CD4-positive, alpha-beta T cell treated with Interleukin-4 for 4 hours (primary cell): ENCODE results near the gene SLC35A3.
"Not testable (repeated sequence)": the region's sequence is repeated elsewhere in the genome, so short reads cannot be mapped to it uniquely, and the experiment has no call there.

Experiments used
- DNase-seq: peaks from one replicate; pipeline ENCODE4 v3.0.0-alpha.2; 2020

SLC35A3 gene

DNA sequence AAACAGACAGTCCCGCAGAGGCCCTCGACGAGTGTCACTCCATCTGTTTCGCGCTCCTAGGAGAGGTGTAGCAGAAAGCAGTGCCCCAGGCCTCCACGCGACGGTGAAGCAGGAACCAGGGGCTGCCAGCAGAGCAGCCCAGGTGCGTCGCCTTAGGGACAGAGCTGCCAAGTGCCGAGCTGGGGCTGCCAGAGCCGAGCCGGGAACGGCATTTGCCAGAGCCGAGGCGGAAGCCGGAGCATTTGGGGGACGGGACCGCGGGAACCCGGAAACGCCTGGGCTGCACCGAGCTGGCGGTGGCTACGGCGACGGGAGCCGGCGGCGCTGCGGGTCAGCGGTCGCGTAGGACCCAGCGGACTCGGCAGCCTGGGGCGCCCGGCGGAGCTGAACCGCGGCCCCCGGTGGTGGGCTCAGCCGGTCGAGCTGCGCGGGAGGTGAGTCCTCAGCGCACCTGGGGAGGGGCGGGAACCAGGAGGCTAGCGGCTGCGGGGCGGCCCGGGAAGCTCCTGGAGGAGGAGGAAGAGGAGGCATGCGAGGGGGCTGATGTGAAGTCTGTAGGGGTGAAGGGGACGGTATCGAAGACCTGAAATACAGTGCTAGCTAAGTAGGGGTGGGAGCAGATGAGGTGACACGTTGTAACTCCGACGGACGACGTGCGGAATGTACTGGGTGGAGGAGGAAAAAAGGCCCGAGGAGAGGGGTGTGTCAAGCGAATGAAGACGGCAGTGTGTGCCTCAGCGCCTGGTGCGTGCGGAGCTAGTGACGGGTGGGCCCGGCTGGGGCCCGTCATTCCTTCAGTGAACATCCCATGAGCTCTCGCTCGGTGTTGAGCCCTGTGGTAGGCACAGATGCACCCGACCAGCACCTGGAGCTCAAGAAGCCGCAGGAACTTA lies at the start of gene SLC35A3:
TSS of gene SLC35A3 (plus strand) at position 268 of the 893 bp plus-strand sequence. CDS start 23,559 bp downstream, outside the sequence.
- DNase-seq, result peak; percentile 77

DNA sequence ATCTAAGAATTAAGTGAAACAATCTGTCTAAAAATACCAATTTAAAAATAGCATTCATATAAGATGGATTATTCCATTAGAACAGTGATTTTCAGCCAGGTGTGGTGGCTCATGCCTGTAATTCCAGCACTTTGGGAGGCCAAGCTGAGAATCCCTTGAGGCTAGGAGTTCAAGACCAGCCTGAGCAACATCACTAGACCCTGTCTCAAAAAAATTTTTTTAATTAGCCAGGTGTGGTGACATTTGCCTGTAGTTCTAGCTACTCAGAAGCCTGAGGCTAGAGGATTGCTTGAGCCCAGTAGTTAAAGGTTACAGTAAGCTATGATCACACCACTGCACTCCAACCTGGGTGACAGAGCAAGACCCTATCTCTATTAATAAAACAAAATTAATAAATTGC lies 35.0 kb upstream of the SLC35A3 start:
- no peak for DNase-seq

DNA sequence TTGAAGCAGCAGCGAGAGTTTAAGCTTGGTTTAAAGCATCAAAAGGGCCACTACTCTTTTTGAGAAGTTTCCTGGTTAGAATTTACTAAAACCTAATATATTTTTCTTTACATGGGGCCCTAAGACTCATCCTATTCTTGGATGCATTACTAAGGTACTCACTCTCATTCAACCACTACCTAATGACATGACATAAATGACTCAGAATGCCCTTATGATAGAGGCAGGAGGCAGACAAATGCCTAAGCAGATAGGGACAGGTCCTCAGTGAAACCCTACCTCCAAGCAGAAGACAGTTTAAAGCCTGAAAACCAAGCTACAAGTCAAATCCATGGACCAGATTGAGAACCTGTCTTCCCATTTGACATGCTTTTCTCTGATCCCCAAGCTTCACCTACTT lies 34.3 kb upstream of the SLC35A3 start:
- no peak for DNase-seq

DNA sequence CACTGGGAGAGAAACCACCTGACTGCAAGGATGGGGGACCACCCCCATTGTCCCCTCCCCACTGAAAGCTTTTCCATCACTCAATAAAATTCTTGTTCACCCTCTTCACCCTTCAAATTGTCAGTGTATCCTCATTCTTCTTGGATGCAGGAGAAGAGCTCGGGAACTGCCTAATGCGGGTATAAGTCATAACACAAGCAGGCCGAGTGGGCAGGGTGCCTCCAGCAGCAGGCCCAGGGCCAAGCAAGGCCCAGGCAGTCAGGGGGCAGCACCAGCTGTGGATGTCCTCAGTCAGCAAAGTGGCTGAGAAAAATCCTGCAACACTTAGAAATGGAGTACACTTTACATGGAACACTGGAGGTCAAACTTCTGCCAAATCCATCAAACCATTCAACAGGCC lies 33.7 kb upstream of the SLC35A3 start:
- DNase-seq, result no peak

DNA sequence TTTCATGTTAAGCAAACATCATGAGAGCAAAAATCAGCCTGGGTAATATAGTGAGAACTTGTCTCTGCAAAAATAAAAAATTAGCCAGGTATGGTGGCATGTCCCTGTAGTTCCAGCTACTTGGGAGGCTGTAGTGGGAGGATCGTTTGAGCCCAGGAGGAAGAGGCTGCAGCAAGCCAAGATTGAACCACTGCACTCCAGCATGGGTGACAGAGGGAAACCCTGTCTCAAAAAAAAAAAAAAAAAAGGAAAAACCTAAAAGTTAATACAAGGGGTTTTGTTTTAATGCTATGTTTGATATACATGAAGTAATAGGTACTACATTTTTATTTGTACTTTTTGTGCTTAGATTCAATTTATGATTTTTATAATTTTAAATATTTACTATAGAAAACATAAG lies 27.1 kb upstream of the SLC35A3 start:
- no peak for DNase-seq

DNA sequence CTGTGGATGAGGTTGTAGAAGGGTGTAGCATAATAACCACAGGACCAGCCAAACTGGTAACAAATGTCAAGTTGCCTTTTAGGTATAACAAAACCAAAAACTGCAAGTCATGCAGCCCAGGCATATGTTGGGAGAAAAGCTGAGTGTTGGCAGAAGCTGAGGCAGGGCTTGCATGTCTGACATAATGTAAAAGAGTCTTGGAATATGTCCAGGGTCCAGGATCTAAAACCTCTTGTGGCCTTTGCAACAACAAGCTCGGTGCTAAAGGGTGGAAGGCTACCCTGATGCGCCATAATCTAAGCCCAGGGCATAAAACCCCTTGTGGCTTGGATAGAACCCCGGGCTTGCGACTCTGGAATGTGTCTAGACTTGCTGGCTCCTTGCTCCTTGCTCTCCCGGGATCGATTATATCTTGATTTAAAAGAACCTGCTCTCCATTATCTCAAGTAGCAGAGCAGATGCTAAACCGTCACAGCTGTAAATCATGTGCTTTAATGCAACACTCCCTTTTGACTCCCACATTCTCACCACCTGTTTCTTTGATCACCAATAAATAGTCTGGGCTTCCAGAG lies 26.5 kb upstream of the SLC35A3 start:
- DNase-seq, result no peak

DNA sequence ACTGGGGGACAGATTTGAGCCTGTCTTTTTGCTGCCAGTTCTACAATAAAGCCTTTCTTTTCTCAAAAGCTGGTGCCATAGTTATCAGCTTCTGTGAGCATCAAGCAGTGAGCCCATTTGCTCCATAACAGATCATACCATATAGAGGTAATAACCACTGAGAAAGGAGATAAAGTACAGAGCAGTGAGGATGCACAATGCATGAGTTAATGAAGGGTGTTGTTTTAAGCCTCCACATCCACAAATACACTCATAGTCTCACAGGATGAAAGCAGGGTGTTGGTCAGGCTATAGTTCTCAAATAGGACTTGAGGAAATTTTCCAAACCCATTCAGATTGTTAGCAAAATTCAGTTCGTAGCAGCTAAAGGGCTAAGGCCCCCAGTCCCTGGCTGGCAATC lies 25.6 kb upstream of the SLC35A3 start:
- no peak for DNase-seq

DNA sequence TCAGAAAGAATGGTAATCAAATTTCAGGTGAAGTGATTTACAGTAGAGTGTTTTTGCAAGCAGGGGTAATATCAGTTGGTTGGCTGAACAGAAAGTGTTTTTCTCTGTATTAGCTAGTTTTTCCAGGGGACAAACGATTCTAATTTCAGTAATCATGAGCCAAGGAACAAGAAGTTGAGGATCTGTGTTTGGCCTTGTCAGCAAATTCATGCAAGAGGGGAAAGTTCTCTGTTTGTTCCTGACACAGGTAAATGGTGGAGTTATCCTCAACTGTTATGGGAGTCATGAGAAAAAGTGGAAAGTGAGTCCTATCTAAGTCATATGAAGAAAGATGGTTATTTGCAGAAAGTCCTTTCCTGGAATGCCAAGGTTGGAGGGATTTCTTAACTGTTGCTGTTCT lies 24.6 kb upstream of the SLC35A3 start:
- DNase-seq, result no peak

DNA sequence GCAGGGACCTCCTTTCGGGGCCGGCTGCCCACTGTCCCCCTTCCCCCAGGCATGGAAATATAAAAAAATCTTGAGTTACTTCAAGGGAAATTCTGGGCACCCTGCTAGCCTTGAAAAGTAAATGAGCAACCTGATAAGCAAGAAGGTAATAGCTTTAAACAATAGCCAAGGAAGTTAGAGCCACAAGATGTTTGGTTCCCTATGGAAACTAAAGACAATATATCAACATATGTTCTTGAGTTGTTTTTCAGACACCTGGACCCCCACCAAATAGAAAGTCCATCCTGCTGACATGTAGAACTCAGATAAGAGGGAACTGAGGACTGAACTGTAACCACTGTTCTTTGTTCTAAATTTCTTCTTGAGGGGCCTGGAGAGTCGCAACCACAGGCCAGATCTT lies 19.3 kb upstream of the SLC35A3 start:
- DNase-seq, result no peak

DNA sequence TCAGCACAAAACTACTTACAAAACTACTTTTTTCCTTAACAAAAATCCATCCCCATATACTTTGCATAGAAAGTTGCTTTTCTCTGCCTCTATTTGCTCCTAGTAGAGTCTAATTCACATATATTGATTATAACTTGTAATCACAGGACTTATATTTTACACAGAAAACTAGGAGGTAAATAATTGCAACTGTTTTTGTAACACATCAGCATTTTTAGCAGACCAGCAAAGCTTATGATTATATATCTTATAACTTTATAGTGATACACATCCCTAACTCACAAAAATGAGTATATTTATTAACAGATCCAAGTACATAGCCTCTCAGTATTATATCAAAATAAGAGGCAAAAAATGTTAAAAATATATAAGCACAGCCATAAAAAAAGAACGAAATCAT lies 17.3 kb upstream of the SLC35A3 start:
- DNase-seq, result no peak

DNA sequence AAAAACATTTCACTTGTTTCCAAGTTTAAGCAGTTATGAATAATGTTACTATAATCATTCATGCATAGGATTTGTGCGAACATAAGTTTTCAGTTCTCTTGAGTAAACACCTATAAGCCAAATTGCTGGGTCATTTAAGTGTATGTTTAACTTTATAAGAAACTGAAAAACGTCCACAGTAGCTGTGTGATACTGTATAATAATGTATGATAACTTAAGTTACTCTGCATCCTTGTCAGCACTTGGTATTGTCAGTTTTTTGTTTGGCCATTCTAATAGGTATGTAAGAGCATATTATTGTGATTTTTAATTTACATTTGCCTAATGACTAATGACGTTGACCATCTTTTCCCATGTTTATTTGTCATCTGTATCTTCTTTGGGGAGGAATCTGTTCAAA lies 14.4 kb upstream of the SLC35A3 start:
- no peak for DNase-seq

DNA sequence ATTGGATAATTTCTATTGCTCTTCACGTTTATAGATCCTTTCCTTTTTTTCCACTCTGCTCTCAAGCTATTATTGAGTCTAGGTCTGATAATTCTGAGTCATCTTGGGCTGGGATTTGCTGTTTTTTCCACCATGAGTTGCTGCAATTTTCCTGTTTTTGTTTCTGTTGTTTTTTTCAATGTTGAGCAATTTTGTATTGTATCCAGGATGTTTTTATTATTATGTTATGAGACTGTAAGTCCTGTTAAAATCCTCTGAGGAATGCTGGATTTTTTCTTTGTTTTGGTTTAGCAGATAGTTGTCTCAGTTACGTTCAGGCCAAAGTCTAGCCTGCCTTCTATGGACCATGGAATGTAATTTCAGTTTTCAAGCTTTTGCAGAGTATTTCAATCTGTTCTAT lies 13.0 kb upstream of the SLC35A3 start:
- no peak for DNase-seq

DNA sequence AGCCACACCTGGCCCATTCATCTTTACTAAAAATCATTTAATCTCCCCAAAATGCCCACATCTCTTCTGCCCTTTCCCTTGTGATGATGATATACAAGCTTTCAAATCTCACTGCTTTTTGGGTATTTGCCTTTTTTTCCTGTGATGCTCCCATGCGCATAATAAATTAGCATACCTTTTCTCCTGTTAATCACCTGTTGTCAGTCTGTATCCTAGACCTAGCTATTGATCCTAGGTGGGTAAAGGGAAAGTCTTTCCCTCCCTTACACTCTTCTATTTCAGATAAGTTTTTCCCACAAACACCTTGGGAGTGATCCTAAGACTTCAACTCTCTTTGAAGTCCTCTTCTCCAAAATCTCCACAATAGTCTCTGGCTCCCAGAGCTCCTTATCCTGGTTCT lies 12.0 kb upstream of the SLC35A3 start:
- no peak for DNase-seq

DNA sequence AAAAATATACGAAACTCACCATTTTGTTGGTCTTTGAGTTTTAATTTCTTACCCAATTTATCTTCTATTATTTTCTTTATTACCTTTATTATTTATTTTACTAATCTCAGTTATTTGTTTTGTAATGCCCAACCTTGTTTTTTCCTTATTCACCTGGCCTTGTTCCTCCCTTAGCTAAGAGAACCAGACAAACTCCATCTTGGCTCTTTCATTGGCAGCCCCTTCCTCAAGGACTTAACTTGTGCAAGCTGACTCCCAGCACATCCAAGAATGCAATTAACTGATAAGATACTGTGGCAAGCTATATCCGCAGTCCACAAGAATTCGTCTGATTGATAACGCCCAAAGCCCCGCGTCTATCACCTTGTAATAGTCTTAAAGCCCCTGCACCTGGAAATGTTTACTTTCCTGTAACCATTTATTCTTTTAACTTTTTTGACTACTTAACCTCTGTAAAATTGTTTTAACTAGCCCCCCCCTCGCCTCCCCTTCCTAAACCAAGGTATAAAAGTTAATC lies 10.5 kb upstream of the SLC35A3 start:
- DNase-seq, result not testable (repeated sequence)

DNA sequence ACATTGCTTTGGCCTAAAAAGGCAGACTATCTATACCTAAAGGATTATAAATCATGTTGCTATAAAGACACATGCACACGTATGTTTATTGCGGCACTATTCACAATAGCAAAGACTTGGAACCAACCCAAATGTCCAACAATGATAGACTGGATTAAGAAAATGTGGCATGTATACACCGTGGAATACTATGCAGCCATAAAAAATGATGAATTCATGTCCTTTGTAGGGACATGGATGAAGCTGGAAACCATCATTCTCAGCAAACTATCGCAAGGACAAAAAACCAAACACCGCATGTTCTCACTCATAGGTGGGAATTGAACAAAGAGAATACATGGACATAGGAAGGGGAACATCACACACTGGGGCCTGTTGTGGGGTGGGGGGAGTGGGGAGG lies 9.5 kb upstream of the SLC35A3 start:
- DNase-seq, result not testable (repeated sequence)

DNA sequence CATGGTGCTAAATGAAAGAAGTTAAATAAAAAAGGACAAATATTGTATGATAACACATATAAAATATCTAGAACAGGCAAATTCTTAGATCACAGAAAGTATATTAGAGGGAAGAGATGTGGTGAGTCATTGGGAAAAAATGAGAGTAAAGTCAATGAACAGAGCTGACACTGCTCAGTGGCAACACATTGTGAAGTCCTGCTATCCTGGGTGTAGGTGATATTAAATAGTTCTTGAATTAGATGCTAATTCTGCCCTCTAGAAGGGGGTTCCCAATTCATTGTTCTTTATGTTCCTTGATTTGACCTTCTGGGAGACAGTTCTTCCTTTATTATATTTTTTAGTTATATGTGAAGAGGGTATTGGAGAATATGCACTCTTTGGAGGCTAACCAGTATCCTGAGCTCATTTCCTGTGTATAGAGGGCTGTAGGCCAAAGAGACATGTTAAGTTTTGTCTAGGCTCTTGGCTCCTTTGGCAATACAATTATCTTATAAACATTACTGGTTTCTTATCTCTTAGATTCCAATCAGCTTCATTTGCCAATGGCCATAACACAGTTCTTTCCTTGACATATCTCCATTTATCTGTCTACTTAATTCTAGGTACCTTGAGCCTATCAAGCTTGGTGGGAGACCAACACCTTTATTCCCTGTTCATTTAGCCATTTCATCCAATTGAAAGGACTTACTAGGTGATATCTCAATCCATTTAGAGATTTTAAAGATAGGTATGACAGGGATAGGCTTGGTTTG lies 6.6 kb upstream of the SLC35A3 start:
- DNase-seq, result no peak

DNA sequence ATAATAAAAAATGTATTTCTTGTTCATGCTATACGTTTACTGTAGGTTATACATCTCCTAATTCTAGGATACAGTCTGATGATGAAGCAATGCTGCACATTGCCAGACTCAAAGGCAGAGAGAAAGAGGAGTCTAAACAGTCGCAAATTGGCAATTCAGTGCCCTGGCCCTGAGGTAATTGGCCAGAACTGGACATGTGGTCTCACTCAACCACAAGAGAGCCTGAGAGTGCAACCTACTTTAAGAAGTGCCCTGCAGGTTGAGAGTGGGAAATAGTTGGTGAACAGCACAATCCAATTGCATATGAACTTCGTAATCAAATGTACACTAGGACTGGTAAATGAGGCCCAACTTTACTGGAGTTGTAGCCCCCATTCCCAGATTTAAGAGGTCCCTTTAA lies 5.0 kb upstream of the SLC35A3 start:
- no peak for DNase-seq

DNA sequence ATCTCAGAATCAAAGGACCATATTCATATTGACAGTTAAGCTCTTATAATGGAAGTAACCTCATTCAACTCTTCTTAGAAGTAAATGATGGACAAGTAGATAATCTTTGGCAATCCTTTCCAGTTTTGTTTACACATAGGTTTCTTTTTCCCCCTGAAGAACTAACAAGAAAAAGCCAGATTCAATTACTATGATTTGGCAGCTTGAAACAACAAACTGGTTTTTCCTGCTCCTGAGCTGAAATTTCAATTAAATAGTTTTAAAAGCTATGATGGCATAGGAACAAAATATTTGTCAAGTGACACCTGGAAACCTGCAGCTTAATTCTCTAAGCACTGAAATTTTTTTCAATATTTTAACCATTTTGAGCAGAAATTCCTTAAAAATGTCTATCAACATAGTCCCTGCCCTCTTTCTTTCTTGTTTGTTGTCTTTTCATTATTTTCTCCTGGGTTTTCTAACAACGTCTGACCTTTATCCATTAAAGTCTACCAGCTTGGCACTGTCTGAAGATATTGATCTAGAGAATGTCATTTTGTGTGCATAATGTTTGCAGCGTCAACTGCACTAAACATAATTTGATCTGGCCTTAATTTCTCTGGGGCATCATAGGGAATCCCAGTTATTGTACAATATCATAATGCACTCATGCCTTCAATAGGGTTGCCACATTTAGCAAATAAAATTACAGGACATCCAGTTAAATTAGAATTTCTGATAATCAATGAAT lies 4.0 kb upstream of the SLC35A3 start:
- DNase-seq, result no peak

DNA sequence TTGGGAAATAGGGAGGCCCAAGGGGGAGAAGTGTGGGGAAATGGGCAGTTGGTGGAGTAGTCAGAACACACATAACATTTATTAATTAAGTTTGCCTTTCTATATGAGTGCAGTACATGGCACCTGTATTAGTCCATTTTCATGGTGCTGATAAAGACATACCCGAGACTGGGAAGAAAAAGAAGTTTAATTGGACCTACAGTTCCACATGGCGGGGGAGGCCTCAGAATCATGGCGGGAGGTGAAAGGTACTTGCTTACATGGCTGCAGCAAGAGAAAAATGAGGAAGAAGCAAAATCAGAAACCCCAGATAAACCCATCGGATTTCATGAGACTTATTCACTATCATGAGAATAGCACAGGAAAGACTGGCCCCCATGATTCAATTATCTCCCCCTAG lies 1.6 kb upstream of the SLC35A3 start:
- no peak for DNase-seq

DNA sequence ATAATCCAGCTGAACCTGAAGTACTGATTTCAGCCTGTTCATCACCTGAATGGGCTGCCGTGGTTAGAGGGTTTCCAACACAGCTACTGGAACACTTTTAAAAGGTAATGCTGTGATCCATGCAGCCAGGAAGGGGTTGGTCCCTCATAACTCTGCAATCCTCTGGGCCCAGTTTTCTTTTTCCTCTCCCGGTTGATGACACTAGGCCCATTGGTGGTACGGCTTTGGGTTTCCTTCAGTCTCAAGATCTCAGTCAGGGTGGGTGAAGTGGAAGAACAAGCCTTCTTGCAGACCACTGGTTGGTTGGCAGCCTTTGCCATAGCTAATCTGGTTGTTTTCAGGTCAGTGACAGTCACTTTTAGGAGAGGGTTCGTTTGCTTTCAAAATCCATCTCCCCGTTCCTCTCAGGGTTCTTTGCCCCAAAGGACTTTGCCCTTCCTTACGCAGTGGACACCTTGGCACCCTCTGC lies 502 bp upstream of the SLC35A3 start:
- no peak for DNase-seq

DNA sequence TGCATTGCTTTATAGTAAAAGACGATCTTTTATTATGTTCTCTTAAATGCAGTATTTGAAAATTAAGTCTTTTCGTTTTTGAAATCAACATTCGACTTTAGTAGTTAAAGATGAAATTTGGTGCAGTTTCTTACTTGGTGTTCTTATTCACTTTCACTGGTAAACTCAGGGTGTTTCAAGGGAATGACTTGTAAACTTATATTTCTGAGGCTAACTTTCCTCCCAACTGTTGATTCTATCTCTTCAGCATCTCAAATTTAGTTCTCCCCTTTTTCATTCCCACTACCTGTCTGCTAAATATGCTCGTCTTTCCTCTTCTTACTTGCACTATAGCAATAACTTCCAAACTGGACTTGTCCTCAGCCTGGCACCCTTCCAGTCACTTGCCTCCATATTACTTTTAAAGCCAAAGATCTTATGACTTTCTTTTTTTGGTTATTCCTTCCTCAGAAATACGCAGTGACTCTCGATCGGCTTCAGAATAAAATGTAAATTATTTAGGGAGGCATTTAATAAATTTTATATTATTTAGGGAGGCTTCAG lies 988 bp downstream of the SLC35A3 start:
- no peak for DNase-seq

DNA sequence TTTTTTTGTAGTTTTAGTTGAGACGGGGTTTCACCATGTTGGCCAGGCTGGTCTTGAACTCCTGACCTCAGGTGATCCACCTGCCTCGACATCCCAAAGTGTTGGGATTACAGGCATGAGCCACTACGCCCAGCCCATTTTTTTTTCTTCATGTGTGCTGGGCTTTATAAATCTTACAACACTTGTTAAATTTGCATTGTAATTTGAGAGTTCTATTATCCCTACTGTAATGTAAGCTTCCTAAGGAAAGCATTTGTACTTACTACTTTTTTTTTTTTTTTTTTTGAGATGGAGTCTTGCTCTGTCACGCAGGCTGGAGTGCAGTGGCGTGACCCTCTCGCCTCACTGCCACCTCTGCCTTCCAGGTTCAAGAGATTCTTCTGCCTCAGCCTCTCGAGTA lies 2.3 kb downstream of the SLC35A3 start:
- not testable (repeated sequence) for DNase-seq

DNA sequence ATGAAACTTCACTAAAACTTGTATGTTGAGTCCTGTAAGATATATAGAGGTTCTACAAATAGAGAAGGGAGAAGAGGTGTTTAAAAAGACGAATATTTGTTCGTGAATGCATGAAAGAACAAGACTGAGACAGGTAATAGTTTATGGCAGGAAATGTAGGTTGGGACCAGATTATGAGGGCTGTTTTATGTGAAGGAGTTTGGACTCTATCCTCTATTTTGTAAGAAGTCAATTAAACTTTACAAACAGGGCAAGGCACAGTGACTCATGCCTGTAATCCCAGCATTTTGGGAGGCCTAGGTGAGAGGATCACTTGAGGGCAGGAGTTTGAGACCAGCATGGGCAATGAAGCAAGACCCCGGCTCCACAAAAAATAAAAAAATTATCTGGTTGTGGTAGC lies 5.7 kb downstream of the SLC35A3 start:
- DNase-seq, result no peak
